ENCODE data around the gene NXPE3.

DNA sequence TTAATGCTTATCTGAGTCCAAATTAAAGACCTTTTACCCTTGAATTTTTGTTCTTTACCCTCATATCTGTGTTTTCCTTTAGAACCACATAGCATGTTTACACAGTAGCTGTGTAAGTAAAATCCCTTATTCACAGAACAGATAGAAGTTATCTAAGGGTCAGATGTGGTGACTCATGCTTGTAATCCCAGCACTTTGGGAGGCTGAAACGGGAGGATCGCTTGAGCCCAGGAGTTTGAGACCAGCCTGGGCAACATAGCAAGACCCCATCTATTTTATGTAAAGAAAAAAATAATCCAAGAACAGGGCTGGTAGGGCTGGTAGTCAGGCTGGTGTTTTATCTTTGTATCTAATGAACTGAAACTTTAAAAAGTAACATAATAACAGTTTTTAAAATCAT is 23.2 kb downstream of the NXPE3 start:
- TF ChIP-seq, protein P1, sequence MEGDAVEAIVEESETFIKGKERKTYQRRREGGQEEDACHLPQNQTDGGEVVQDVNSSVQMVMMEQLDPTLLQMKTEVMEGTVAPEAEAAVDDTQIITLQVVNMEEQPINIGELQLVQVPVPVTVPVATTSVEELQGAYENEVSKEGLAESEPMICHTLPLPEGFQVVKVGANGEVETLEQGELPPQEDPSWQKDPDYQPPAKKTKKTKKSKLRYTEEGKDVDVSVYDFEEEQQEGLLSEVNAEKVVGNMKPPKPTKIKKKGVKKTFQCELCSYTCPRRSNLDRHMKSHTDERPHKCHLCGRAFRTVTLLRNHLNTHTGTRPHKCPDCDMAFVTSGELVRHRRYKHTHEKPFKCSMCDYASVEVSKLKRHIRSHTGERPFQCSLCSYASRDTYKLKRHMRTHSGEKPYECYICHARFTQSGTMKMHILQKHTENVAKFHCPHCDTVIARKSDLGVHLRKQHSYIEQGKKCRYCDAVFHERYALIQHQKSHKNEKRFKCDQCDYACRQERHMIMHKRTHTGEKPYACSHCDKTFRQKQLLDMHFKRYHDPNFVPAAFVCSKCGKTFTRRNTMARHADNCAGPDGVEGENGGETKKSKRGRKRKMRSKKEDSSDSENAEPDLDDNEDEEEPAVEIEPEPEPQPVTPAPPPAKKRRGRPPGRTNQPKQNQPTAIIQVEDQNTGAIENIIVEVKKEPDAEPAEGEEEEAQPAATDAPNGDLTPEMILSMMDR (IDR thresholded peaks at IDR 0.05): no peak
- TF ChIP-seq POLR2A (IDR thresholded peaks at IDR 0.05): no peak
